ENCODE results near the gene HSD17B11. TPM values are rescaled to one million over a fixed set of nuclear protein-coding genes. Genes with fewer than 3 reads are reported as not detected.

Gene HSD17B11
- polyA plus RNA-seq, 1 donor from 2014 or later: 2.2 TPM

DNA sequence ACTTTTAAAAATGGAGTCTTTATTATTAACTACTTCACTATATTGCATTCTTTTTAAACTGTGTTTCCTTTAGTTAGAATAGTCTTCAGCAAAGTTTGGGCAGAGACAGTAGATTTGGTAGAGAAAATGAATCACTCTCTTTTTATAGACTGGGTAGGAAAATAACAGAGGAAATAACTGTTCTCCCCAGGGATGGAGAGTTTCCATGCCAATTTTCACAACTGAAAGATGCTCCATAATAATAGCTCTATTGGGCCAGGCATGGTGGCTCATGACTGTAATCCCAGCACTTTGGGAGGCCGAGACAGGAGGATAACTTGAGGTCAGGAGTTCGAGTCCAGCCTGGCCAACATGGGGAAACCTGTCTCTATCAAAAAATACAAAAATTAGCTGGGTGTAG is 81.4 kb downstream of the HSD17B11 start:
- Histone ChIP-seq H3F3A (ENCODE audit: insufficient read depth, low read length, poor library complexity, severe bottlenecking) (no peaks in the 10 kb centered on the region), H3K9ac (ENCODE audit: low read length) (no peak overlapping the region), H3K27me3 (ENCODE audit: insufficient read depth, low read depth, low read length) (no peaks in the 10 kb centered on the region), H3K27ac (ENCODE audit: low read length) (no peak overlapping the region), H3K4me3 (ENCODE audit: low read length) (no peak overlapping the region), H2AFZ (ENCODE audit: low read depth, low read length) (no peak overlapping the region), H3K9me2 (ENCODE audit: insufficient read depth, low read length) (no peaks in the 10 kb centered on the region), H3K79me2 (replicated peaks; ENCODE audit: insufficient read depth, low read length) (no peaks in the 10 kb centered on the region), H3K36me3 (ENCODE audit: insufficient read depth, low read length) (no peaks in the 10 kb centered on the region), H4K20me1 (ENCODE audit: insufficient read depth) (no peaks in the 10 kb centered on the region), H3K9me3 (ENCODE audit: low read length) (no peaks in the 10 kb centered on the region), H3K4me2 (ENCODE audit: low read length) (no peak overlapping the region)
- TF ChIP-seq SMC3 (conservative IDR thresholded peaks at IDR 0.05; ENCODE audit: poor library complexity): no peak
- no peak for TF ChIP-seq MXI1 (conservative IDR thresholded peaks at IDR 0.05; ENCODE audit: poor library complexity, severe bottlenecking)
- TF ChIP-seq, protein P1, sequence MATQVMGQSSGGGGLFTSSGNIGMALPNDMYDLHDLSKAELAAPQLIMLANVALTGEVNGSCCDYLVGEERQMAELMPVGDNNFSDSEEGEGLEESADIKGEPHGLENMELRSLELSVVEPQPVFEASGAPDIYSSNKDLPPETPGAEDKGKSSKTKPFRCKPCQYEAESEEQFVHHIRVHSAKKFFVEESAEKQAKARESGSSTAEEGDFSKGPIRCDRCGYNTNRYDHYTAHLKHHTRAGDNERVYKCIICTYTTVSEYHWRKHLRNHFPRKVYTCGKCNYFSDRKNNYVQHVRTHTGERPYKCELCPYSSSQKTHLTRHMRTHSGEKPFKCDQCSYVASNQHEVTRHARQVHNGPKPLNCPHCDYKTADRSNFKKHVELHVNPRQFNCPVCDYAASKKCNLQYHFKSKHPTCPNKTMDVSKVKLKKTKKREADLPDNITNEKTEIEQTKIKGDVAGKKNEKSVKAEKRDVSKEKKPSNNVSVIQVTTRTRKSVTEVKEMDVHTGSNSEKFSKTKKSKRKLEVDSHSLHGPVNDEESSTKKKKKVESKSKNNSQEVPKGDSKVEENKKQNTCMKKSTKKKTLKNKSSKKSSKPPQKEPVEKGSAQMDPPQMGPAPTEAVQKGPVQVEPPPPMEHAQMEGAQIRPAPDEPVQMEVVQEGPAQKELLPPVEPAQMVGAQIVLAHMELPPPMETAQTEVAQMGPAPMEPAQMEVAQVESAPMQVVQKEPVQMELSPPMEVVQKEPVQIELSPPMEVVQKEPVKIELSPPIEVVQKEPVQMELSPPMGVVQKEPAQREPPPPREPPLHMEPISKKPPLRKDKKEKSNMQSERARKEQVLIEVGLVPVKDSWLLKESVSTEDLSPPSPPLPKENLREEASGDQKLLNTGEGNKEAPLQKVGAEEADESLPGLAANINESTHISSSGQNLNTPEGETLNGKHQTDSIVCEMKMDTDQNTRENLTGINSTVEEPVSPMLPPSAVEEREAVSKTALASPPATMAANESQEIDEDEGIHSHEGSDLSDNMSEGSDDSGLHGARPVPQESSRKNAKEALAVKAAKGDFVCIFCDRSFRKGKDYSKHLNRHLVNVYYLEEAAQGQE (IDR thresholded peaks at IDR 0.05; ENCODE audit: borderline replicate concordance): no peak
- TF ChIP-seq EP300 (conservative IDR thresholded peaks at IDR 0.05; ENCODE audit: poor library complexity, severe bottlenecking): no peak
- TF ChIP-seq, protein P2, sequence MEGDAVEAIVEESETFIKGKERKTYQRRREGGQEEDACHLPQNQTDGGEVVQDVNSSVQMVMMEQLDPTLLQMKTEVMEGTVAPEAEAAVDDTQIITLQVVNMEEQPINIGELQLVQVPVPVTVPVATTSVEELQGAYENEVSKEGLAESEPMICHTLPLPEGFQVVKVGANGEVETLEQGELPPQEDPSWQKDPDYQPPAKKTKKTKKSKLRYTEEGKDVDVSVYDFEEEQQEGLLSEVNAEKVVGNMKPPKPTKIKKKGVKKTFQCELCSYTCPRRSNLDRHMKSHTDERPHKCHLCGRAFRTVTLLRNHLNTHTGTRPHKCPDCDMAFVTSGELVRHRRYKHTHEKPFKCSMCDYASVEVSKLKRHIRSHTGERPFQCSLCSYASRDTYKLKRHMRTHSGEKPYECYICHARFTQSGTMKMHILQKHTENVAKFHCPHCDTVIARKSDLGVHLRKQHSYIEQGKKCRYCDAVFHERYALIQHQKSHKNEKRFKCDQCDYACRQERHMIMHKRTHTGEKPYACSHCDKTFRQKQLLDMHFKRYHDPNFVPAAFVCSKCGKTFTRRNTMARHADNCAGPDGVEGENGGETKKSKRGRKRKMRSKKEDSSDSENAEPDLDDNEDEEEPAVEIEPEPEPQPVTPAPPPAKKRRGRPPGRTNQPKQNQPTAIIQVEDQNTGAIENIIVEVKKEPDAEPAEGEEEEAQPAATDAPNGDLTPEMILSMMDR (IDR thresholded peaks at IDR 0.05; ENCODE audit: poor library complexity, severe bottlenecking): no peak
- TF ChIP-seq RAD21 (conservative IDR thresholded peaks at IDR 0.05): no peak
- TF ChIP-seq EZH2 (IDR thresholded peaks at IDR 0.05; ENCODE audit: borderline replicate concordance, insufficient read depth, low read length, poor library complexity, severe bottlenecking): no peak
- TF ChIP-seq POLR2AphosphoS5 (IDR thresholded peaks at IDR 0.05): no peak
- no peak for TF ChIP-seq TAF1 (IDR thresholded peaks at IDR 0.05; ENCODE audit: low read depth)

DNA sequence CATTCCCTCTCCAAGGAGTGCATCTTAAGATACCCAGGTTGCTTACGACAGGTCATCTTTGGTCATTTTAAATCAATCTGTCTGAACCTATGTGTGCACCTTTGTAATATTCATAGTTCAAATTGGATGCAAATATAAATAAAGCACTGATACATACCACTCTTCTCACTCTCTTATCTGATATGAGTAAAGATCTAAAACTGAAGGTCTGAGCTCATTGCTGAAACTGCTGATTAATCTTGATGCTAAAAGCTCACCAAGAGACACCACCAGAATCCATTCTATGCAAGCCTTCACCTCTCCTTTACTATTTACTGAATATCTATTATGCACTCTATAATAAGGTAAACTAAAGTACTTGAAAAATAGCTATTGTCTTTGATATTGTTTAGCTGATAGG is 84.9 kb downstream of the HSD17B11 start:
- H2AFZ ChIP-seq (ENCODE audit: low read depth, low read length): no peak overlapping the region
- H4K20me1 ChIP-seq (ENCODE audit: insufficient read depth): no peaks in the 10 kb centered on the region
- H3K4me3 ChIP-seq (ENCODE audit: low read length): no peak overlapping the region
- H3K4me2 ChIP-seq (ENCODE audit: low read length): no peak overlapping the region
- TF ChIP-seq EP300 (conservative IDR thresholded peaks at IDR 0.05; ENCODE audit: poor library complexity, severe bottlenecking) (no peak), RAD21 (conservative IDR thresholded peaks at IDR 0.05) (no peak), TAF1 (IDR thresholded peaks at IDR 0.05; ENCODE audit: low read depth) (no peak), POLR2AphosphoS5 (IDR thresholded peaks at IDR 0.05) (no peak), EZH2 (IDR thresholded peaks at IDR 0.05; ENCODE audit: borderline replicate concordance, insufficient read depth, low read length, poor library complexity, severe bottlenecking) (no peak), SMC3 (conservative IDR thresholded peaks at IDR 0.05; ENCODE audit: poor library complexity) (no peak), MXI1 (conservative IDR thresholded peaks at IDR 0.05; ENCODE audit: poor library complexity, severe bottlenecking) (no peak)
- TF ChIP-seq, protein P2 (IDR thresholded peaks at IDR 0.05; ENCODE audit: poor library complexity, severe bottlenecking): no peak
- TF ChIP-seq, protein P1 (IDR thresholded peaks at IDR 0.05; ENCODE audit: borderline replicate concordance): no peak
- no peaks in the 10 kb centered on the region for H3K9me2 ChIP-seq (ENCODE audit: insufficient read depth, low read length)
- no peaks in the 10 kb centered on the region for H3F3A ChIP-seq (ENCODE audit: insufficient read depth, low read length, poor library complexity, severe bottlenecking)
- no peaks in the 10 kb centered on the region for H3K36me3 ChIP-seq (ENCODE audit: insufficient read depth, low read length)
- no peaks in the 10 kb centered on the region for H3K79me2 ChIP-seq (replicated peaks; ENCODE audit: insufficient read depth, low read length)
- no peak overlapping the region for H3K9ac ChIP-seq (ENCODE audit: low read length)
- no peaks in the 10 kb centered on the region for H3K27me3 ChIP-seq (ENCODE audit: insufficient read depth, low read depth, low read length)
- H3K9me3 ChIP-seq (ENCODE audit: low read length): no peaks in the 10 kb centered on the region
- H3K27ac ChIP-seq (ENCODE audit: low read length): no peak overlapping the region
